HG03025 (cell line): ENCODE results near the gene PRC1.
"Not testable (repeated sequence)": the region's sequence is repeated elsewhere in the genome, so short reads cannot be mapped to it uniquely, and the experiment has no call there.

Experiments
- ATAC-seq: cut with Tn5 transposase; IDR thresholded peaks from one replicate; pipeline ENCODE4 v1.9.1; 2021; ENCODE audit warnings: mild to moderate bottlenecking, moderate library complexity; ENCODE audit not compliant: unreplicated experiment, low FRiP score

The PRC1 gene

GRCh38 chr15:90938261-90938660 lies 56.1 kb downstream of the PRC1 start:
- ATAC-seq: no peak

- no peak for ATAC-seq
Observed at GRCh38 chr15:90936823-90937222, 57.5 kb downstream of the PRC1 start.

- peak; percentile 52 for ATAC-seq
Observed at GRCh38 chr15:90934949-90935751, 59.2 kb downstream of the PRC1 start, which contains the start of gene UNC45A. TSS of gene UNC45A (plus strand) at chr15:90935285. CDS start at chr15:90935325, 40 bp downstream.

GRCh38 chr15:90934256-90934948 lies 59.9 kb downstream of the PRC1 start:
- ATAC-seq: peak; percentile 34

DNA sequence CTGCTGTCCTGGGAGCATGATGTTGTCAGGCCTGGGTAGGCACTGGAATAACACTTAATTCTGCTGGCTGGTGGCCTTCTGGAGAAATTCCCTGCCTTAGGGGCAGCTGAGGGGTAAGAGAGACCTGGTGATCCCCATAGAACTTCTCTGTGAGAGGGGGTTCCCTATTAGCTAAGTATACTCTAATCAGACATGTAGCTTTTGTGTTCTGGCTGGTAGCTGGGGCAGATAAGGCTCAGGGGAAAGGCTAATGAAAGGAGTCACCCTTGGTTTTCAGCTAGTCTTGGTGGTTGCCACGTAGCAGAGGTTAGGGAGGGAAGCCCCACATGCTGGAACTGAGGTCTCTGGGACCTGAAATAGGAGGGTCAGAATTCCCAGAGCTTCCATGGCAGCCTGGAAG lies 61.0 kb downstream of the PRC1 start:
- no peak for ATAC-seq

DNA sequence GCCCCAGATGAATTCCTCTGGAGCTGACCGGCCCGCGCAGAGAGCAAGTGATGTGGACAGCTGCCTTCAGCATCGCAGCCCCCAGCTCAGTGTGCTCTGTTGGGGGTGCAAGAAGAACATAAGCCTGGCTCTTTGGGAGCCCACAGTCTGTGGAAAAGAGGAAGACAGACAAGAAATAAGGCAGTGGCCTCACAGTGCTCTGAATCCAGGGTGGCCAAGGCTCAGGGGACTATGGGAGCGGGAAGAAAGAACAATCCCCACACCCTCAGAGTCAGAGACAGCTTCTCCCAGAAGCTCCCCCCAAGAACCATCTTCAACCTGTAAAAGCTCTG lies 61.7 kb downstream of the PRC1 start:
- ATAC-seq: no peak

- ATAC-seq: peak; percentile 40
Observed at GRCh38 chr15:90931828-90932659, 62.3 kb downstream of the PRC1 start, which contains the start of gene HDDC3. TSS of gene HDDC3 (minus strand) at chr15:90932549. CDS start at chr15:90932540, 9 bp downstream.

DNA sequence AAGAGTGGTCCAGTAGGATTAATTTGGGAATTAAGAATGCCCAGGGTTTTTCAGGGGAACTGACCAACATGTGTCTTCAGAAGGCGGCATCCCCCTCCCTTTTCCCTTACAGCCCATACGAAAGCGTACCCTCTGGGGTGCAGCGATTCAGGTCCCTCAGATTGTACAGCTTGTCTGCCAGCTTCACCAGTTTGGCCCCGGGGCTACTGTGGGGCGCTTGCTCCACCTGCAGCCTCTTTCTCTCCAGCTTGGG lies 62.8 kb downstream of the PRC1 start:
- no peak for ATAC-seq

- no peak for ATAC-seq
Observed at GRCh38 chr15:90930861-90931574, 63.3 kb downstream of the PRC1 start.

- ATAC-seq: no peak
Observed at GRCh38 chr15:90929246-90930019, 64.9 kb downstream of the PRC1 start.

DNA sequence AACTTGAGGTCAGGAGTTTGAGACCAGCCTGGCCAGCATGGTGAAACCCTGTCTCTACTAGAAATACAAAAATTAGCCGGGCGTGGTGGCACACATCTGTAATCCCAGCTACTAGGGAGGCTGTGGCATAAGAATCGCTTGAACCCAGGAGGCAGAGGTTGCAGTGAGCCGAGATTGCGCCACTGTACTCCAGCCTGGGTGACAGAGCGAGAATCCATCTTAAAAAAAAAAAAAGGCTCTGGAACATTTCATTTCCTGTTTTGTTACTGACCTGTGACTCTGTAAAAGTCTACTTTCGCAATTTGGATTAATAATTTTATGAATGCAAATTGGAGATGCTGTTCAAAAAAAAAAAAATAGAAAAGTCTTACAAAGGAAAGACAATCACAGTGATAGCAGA lies 66.2 kb downstream of the PRC1 start:
- ATAC-seq: not testable (repeated sequence)

DNA sequence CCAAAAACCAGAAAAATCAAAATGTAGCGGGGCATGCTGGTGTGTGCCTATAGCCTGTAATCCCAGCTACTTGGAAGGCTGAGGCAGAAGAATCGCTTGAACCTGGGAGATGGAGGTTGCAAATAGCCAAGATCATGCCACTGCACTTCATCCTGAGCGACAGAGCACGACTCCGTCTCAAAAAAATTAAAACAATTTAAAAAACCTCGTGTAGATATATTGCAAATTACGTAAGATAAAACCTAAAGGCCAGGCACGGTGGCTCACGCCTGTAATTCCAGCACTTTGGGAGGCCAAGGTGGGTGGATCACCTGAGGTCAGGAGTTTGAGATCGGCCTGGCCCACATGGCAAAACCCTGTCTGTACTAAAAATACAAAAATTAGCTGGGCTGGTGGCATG lies 67.6 kb downstream of the PRC1 start:
- ATAC-seq: not testable (repeated sequence)

GRCh38 chr15:90924375-90924774 lies 70.0 kb downstream of the PRC1 start:
- no peak for ATAC-seq

- peak; percentile 86 for ATAC-seq
Observed at GRCh38 chr15:90922712-90923322, 71.5 kb downstream of the PRC1 start.

DNA sequence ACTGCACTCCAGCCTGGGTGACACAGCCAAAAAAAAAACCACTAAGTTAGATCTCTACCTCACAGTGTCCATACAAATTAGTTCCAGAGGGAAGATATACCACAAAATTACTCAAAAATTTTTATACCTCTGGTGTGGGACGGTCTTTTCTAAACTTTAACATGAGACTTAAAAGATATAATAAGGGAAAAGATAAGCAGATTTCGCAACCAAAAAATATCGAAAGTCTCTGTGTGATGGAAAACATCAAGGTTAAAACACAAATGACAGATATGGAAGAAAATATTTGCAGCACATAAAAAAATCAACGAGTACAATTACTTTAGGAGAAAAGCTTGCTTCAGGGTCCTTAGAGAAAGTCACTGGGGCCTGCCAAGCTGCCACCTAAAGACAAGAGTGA lies 72.4 kb downstream of the PRC1 start:
- ATAC-seq: no peak

DNA sequence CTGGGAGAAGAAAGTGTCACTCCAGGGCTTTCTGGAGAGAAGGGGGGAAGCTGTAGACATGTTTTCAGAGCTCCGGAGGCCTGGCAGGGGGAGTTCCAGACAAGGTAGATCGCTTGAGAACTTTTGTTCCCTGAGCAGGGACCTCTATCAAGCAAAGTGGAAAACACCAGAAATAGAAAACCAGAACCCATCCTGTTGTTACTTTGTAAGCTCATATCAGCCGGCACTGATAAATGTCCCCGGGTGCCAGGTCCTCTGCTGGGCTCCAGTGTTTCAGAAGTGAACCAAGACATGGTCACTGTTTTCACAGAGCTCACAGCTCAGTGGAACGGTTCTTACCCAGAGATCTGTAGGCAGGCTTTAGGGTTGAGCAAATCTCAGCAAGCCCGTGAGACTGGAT lies 75.5 kb downstream of the PRC1 start:
- no peak for ATAC-seq

- no peak for ATAC-seq
Observed at GRCh38 chr15:90918034-90918788, 76.1 kb downstream of the PRC1 start.

GRCh38 chr15:90917569-90917968 lies 76.8 kb downstream of the PRC1 start:
- ATAC-seq: no peak

GRCh38 chr15:90916461-90916860 lies 77.9 kb downstream of the PRC1 start:
- ATAC-seq: no peak
